ENCODE data around the gene SCNM1.

SCNM1 gene, protein sequence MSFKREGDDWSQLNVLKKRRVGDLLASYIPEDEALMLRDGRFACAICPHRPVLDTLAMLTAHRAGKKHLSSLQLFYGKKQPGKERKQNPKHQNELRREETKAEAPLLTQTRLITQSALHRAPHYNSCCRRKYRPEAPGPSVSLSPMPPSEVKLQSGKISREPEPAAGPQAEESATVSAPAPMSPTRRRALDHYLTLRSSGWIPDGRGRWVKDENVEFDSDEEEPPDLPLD

GRCh38 chr1:151165738-151166504 is at the start of gene SCNM1, which contains the start of gene LYSMD1:
Gene SCNM1, plus strand, starts transcription at chr1:151166144. Its CDS starts 9 bp downstream, at chr1:151166153.
Gene LYSMD1, minus strand, starts transcription at chr1:151165902. Its CDS starts 644 bp downstream, at chr1:151165258.
- peak; percentile 91 to 92 for DNase-seq (ENCODE audit: low read depth in 1 of 2, low spot score in 1 of 2)

GRCh38 chr1:151124763-151125403 is 41.1 kb upstream of the SCNM1 start:
- DNase-seq (ENCODE audit: low read depth in 1 of 2, low spot score in 1 of 2): no peak

- no peak for DNase-seq (ENCODE audit: low read depth in 1 of 2, low spot score in 1 of 2)
Measured at GRCh38 chr1:151128800-151129199, 37.1 kb upstream of the SCNM1 start.

- peak; percentile 44 to 60 for DNase-seq (ENCODE audit: low read depth in 1 of 2, low spot score in 1 of 2)
Measured at GRCh38 chr1:151130987-151131586, 34.9 kb upstream of the SCNM1 start.

DNA sequence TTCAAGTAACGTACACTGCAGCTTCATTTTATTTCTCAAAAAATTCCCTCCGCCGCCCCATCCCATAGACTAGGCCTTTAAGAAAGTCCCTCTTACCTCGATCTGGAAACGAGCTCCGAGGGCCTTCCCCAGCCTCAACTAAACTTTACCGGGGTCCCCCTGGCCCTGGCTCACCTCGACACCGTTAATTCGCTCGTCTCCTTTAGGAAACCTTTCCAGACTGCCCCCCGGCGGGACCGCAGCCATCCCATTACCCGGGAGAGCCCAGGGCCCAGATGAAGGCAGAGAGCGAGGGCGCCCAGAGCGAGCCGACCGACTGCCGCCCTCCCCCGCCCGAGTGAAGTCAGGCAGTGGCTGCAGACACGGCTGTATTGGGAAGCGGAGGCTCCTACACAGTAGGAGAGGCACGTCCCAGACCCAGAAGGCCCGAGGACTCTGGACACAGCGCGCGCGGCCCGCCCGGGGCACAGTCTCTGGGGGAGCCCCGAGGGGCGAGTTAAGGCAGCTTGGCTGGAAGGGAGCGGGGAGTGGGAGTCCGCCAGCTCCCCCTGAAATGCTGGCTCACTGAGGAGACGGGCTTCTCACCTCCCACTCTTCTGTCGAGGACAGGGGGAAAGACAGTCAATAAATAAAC is 34.1 kb upstream of the SCNM1 start:
- no peak for DNase-seq (ENCODE audit: low read depth in 1 of 2, low spot score in 1 of 2)

DNA sequence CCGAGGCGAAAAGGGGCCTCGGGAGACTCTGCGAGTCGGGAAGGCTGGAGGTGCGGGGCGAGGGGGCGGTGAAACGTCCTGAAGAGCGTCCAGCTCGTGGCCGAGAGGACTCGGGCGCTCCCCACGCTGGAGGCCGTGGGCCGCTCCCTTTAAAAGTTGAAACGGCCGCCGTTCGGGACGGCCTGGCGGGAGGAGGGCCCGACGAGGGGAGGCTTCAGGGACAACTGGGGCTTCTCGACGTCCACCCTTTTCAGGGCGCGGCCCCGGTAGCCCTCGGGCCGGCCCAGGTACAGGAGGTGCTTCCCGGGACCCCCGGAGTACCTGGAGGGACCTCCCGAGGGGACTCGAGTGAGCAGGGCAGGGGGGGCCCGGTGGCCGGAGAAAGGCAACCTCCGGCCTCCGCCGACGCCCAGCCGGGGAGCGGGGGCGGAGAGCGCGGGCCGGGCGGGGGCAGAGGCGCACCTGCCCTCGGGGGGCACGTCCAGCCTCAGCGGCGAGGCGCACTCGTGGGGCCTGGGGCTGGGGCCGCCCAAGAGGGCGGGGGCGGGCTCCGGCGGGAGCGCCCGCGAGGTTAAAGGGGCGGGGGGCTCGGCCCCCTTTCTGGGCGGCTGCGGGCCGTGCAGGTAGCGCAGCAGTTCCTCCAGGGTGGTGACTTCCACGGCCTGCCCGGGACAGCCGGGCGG is 33.5 kb upstream of the SCNM1 start:
- no peak for DNase-seq (ENCODE audit: low read depth in 1 of 2, low spot score in 1 of 2)

- DNase-seq (ENCODE audit: low read depth in 1 of 2, low spot score in 1 of 2): no peak
Measured at GRCh38 chr1:151133018-151133806, 32.7 kb upstream of the SCNM1 start.

DNA sequence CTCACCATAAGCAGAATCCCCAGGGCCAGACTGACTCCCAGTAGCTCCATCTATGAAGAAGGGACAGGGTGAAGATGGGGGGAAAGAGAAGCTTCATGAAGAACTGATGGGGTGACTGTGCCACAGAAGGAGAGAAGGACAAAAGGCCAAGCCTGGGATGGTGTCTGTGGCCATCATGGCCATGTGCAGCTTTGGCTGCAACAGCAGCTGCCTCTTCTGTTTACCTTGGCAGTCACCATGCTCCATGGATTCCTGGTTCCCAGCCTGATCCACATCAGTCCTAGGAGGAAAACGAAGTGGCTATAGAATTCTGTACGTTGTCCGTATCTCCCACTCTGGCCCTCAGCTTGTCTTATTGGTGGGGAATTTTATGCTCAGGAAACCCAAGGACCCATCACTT is 31.5 kb upstream of the SCNM1 start:
- DNase-seq (ENCODE audit: low read depth in 1 of 2, low spot score in 1 of 2): no peak

- DNase-seq (ENCODE audit: low read depth in 1 of 2, low spot score in 1 of 2): no peak
Measured at GRCh38 chr1:151134991-151135390, 31.0 kb upstream of the SCNM1 start.

DNA sequence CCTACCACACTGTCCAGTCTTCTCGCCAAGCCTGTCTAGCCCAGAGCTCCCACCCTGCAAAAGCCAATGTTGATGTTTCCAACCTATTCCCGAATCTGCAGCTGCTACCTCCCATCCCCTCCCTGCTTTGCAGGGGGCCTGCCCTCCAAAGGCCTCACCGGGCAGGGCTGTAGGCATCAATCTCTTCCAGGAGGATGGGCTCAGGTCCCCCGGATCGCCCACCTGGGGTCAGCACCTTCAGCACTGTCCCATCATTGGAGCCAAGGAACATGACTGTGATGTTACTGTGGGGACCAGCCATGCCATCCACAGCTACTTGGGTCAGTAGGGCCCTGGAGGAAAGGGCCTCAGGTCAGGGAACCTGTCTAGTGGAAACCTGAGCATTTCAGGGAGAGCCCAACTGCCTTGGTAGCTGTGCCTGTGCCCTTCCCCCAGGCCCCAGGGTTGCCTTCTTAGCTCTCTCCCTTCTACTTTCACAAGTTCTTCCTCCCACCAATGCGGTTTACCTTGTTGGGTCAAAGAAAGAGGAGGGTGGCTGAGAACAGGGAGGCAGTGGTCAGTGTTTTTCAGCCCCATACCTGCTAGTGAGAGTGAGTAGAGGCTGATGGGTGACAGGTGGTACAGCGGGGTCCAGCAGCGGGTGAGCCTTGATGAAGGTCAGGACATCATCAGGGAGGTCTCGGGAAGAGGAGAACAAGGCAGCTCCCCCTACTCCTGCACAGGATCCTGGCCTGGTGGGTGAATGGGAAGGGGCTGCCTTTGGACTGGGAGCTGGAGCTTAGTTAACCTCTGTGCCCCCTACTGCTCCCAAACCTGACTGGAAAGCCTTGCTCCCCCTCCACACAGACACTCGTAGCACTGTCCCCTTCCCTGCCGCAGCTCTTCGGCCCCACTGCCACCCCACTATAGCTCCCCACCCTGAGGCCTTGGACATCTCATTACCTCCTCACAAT is 30.2 kb upstream of the SCNM1 start:
- no peak for DNase-seq (ENCODE audit: low read depth in 1 of 2, low spot score in 1 of 2)

DNA sequence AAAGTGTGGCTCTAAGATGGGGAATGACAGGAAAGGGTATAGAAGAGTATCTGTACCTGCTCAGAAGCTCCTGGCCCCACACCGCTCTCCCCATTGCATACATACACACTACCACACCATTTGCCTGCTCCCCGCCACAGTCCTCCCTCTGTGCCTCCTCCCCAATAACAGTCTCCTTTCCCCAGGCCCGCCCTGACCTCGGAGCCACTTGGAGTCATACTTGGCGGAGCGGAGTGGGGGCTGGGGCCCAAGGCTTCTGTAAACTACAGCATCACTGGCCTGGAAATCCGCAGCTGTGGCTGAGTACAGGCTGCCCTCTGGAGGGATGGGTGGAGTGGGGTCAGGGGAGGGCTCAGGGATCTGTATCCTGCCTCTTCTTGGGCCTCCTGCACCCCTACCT is 28.2 kb upstream of the SCNM1 start:
- DNase-seq (ENCODE audit: low read depth in 1 of 2, low spot score in 1 of 2): no peak

- DNase-seq (ENCODE audit: low read depth in 1 of 2, low spot score in 1 of 2): no peak
Measured at GRCh38 chr1:151142411-151143056, 23.4 kb upstream of the SCNM1 start.

DNA sequence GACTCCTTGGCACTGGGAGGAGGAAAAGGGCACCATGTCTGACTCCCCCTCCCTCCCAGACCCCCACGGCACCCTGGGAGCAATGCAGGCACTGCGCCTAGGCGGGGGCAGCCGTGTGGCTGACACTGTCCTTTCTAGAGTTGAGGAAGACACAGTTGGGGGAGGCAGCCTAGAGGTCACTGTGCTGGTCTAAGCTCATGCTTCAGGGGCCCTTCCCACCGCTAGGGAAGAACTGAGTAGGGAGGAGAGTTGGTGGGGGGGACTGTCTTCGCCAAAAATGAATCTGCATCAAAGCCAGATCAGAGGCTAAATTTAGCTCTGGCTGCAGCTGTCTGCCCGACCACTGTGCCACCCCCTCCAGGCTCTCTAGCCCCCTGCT is 22.9 kb upstream of the SCNM1 start:
- DNase-seq (ENCODE audit: low read depth in 1 of 2, low spot score in 1 of 2): no peak

GRCh38 chr1:151143986-151144385 is 22.0 kb upstream of the SCNM1 start:
- no peak for DNase-seq (ENCODE audit: low read depth in 1 of 2, low spot score in 1 of 2)

DNA sequence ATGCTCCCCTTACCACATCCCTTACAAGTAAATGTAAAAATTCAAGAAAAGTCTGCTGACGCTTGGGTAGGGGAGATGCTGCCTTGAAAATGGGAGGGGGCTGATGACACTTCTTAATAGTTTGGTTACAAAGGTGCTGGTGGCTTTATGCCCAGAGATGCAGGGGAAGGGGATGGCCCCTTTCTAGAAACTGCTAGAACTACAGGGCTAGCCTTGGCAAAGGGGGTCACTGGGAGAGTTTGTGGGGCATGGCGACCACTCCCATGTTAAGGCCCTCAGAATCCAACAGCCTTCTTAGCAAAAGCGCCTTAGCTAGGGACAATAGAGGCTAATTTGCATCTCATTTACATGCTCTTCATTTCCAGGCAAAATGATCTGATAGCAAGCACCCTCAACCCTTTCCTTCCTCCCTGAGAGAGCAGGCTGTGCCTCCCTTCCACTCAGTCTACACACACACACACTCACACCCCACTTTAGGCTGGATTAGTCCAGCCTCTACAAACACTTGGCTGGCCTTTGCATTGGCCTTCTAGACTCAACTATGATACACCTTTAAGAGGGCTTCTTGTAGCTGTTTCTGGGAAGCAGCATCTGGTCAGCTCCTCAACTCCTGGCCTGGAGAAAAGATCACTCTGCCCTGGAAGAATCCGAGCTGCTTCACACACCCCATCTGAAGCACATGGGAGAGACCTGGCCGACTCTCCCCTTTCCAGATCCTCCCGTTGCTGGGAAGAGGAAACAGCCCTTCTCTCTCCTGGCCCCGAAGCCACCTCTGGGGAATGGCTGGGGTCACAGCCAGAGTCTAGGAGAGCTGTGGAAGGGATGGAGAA is 21.3 kb upstream of the SCNM1 start:
- no peak for DNase-seq (ENCODE audit: low read depth in 1 of 2, low spot score in 1 of 2)

DNA sequence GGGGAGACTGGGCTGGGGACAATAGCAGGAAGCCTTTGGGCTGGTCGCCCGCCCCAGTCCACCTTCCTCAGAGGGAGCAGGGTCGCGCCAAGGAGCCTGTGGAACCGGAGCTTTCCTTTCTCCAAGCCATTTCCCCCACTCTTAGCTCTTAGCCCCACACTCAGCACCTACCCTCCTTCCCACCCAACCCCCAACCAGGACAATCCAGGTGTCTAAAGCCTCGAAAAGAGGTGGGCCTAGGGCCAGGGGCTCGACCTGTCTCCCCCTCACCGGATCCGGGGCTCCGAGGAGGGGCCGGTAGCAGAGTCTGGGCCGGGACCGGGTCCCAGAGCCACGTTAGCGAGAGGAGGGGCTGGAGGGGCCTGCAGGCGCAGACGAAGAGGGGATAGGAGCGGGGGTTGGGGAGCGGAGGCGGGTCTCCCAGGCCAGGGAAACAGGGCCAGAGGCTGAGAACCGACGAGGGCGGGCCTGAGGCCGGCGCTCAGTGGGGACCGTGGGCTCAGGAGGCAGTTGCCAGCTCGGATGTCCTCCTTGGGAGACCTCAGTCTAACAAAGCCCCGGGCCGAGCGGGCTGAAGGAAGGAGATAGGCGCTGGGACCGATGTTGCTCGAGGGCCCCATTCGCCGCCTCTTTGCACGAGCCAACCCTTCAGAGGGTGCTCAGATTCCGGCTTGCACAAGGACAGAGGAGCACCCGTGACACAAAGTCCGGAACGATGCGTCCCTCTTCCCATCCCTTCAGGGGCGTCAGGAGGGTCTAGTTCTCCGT is 20.5 kb upstream of the SCNM1 start:
- DNase-seq (ENCODE audit: low read depth in 1 of 2, low spot score in 1 of 2): no peak

GRCh38 chr1:151146072-151146411 is 19.9 kb upstream of the SCNM1 start:
- DNase-seq (ENCODE audit: low read depth in 1 of 2, low spot score in 1 of 2): no peak

All from activated T-helper 1 cell treated with anti-CD3 and anti-CD28 coated beads, Interleukin-2, amount 50 U/mL, for 16 hours (primary cell).